HepG2 (cell line): Measurements from ENCODE around the gene NELFB. TPM values are rescaled to one million over a fixed set of nuclear protein-coding genes. Genes with fewer than 3 reads are reported as not detected.
A peak's percentile ranks its signal among the peaks of the same experiment; 100 is the strongest.

Source experiments
- FOXC1 ChIP-seq: sonication (generic); formaldehyde crosslinking; IDR thresholded peaks from 2 replicates; pipeline ENCODE4 v1.8.0; 2022; ENCODE audit warnings: mild to moderate bottlenecking, missing genetic modification reagents, borderline replicate concordance
- HHEX ChIP-seq: IDR thresholded peaks from 2 replicates; pipeline ENCODE4 v1.6.1; 2016; ENCODE audit warnings: control low read depth
- HNRNPL ChIP-seq: fragments of 200-400 bp; formaldehyde crosslinking; IDR thresholded peaks from 2 replicates; pipeline ENCODE4 v1.6.1; 2017; ENCODE audit warnings: mild to moderate bottlenecking, low read depth, low read length
- KLF9 ChIP-seq: IDR thresholded peaks from 2 replicates; pipeline ENCODE4 v1.6.1; 2016; ENCODE audit warnings: low read depth
- MAFK ChIP-seq, 2 experiments: IDR thresholded peaks in 1 of 2; conservative IDR thresholded peaks in 1 of 2; 2 replicates each; pipeline ENCODE4 v1.6.1; 2011; ENCODE audit warnings: improper control_type of control experiment in 2 of 2, low read length in 2 of 2
- TMF1 ChIP-seq: sonication (generic); formaldehyde crosslinking; IDR thresholded peaks from 2 replicates; pipeline ENCODE4 v1.8.1; 2022; ENCODE audit warnings: low read depth, missing genetic modification reagents
- TOE1 ChIP-seq: sonication (generic); formaldehyde crosslinking; IDR thresholded peaks from 2 replicates; pipeline ENCODE4 v1.4.0; 2020; ENCODE audit warnings: mild to moderate bottlenecking, missing genetic modification reagents
- ZNF17 ChIP-seq: sonication (generic); formaldehyde crosslinking; IDR thresholded peaks from 2 replicates; pipeline ENCODE4 v1.5.0; 2020; ENCODE audit warnings: mild to moderate bottlenecking, missing genetic modification reagents
- ZNF230 ChIP-seq: sonication (generic); formaldehyde crosslinking; IDR thresholded peaks from 2 replicates; pipeline ENCODE4 v1.4.0; 2020; ENCODE audit warnings: mild to moderate bottlenecking, missing genetic modification reagents
- polyA plus RNA-seq, 8 experiments: library from polyadenylated mRNA; depleted of rRNA in 3 of 8; stranded (reverse) in 7 of 8; unstranded in 1 of 8; fragments of >200 nt; fragmentation: Illumina TruSeq in 4 of 8; extraction: Trizol in 4 of 8; gene quantifications; 2 replicates each; pipeline versions ENCODE4 v1.2.1 to v1.2.3, GENCODE V29; 2011 to 2016; ENCODE audit warnings: low read depth in 4 of 8, missing spikeins in 1 of 8, mixed read lengths in 1 of 8; ENCODE audit not compliant: insufficient read depth in 1 of 8
- total RNA-seq, 5 experiments: library from RNA; depleted of rRNA; stranded (reverse); fragments of >200 nt; fragmentation: Illumina TruSeq; extraction: Trizol; gene quantifications; 2 replicates each; pipeline ENCODE4 v1.2.3, GENCODE V29; 2016; ENCODE audit warnings: low read depth in 1 of 5
- TF ChIP-seq, protein P1 (sequence below): sonication (generic); formaldehyde crosslinking; IDR thresholded peaks from 2 replicates; pipeline ENCODE4 v1.5.0; 2020; ENCODE audit warnings: mild to moderate bottlenecking, low read depth, missing genetic modification reagents, borderline replicate concordance
- TF ChIP-seq, protein P2 (sequence below): sonication (generic); formaldehyde crosslinking; IDR thresholded peaks from 2 replicates; pipeline ENCODE4 v1.4.0; 2020; ENCODE audit warnings: missing genetic modification reagents
- TF ChIP-seq, protein P3 (sequence below): sonication (generic); formaldehyde crosslinking; IDR thresholded peaks from 2 replicates; pipeline ENCODE4 v1.4.0; 2020; ENCODE audit warnings: mild to moderate bottlenecking, missing genetic modification reagents
- TF ChIP-seq, protein P4 (sequence below): sonication (generic); formaldehyde crosslinking; IDR thresholded peaks from 2 replicates; pipeline ENCODE4 v1.8.0; 2023; ENCODE audit warnings: mild to moderate bottlenecking, missing genetic modification reagents
- TF ChIP-seq, protein P5 (sequence below): sonication (generic); formaldehyde crosslinking; IDR thresholded peaks from 2 replicates; pipeline ENCODE4 v1.4.0; 2020; ENCODE audit warnings: missing genetic modification reagents, mild to moderate bottlenecking, borderline replicate concordance
- TF ChIP-seq, protein P6 (sequence below): sonication (generic); formaldehyde crosslinking; IDR thresholded peaks from 2 replicates; pipeline ENCODE4 v1.4.0; 2020; ENCODE audit warnings: missing genetic modification reagents
- TF ChIP-seq, protein P7 (sequence below): sonication (generic); formaldehyde crosslinking; IDR thresholded peaks from 2 replicates; pipeline ENCODE4 v1.4.0; 2020; ENCODE audit warnings: mild to moderate bottlenecking, missing genetic modification reagents

The NELFB gene
- total and polyA plus RNA-seq, 2 of the 13 experiments (the other 11 are each of a cell fraction or from before 2014, with no cell fraction given), result 26.5 to 45.8 TPM

DNA sequence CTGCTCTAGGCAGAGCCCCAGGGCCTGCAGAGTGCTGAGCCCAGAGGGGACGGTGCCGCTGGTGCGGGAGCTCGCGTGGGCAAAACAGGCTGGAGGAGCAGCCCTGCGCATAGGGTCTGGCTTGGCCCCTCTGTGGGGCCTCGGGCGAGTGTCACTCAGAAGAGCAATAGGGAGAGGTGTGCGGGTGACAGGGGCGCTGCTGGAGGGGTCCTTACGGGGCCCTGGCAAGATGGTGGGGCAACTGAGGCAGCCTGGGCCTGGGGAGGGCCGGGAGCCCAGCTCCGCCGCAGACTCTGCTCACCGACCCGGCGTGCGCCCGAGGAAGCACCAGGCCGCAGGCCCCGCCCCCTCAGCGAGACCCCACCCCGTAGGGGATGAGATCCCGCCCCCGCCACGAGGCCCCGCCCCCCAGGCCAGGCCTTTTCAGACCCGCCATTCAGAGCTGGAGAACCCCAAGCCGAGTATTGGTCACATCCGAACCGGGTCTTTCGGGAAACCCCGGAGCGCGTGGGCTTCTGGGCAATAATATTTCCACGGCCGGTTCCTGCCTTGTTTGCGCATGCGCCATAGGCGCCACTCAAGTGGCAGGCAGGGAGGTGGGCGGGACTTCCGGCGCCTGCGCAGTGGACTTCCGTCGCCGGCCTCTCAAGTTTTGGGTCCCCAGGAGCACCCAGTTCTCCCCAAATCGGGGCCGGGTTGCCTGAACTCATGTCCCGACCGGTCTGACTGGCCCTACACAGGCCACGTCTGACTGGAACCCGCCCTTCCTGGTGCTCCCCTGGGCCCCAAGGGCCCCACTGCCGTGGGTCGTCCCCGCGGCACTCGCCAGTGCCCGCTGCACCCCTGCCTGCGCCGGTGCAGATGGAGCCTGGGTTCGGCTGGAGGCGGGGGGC lies 31.8 kb upstream of the NELFB start (continued):
- TF ChIP-seq, protein P1, sequence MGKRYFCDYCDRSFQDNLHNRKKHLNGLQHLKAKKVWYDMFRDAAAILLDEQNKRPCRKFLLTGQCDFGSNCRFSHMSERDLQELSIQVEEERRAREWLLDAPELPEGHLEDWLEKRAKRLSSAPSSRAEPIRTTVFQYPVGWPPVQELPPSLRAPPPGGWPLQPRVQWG (CRISPR knock-in tag), result no peak
- TF ChIP-seq, protein P2, sequence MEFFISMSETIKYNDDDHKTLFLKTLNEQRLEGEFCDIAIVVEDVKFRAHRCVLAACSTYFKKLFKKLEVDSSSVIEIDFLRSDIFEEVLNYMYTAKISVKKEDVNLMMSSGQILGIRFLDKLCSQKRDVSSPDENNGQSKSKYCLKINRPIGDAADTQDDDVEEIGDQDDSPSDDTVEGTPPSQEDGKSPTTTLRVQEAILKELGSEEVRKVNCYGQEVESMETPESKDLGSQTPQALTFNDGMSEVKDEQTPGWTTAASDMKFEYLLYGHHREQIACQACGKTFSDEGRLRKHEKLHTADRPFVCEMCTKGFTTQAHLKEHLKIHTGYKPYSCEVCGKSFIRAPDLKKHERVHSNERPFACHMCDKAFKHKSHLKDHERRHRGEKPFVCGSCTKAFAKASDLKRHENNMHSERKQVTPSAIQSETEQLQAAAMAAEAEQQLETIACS (CRISPR knock-in tag), result no peak
- TF ChIP-seq, protein P3, sequence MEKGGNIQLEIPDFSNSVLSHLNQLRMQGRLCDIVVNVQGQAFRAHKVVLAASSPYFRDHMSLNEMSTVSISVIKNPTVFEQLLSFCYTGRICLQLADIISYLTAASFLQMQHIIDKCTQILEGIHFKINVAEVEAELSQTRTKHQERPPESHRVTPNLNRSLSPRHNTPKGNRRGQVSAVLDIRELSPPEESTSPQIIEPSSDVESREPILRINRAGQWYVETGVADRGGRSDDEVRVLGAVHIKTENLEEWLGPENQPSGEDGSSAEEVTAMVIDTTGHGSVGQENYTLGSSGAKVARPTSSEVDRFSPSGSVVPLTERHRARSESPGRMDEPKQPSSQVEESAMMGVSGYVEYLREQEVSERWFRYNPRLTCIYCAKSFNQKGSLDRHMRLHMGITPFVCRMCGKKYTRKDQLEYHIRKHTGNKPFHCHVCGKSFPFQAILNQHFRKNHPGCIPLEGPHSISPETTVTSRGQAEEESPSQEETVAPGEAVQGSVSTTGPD (CRISPR knock-in tag), result no peak
- no peak; the same call in 1 of the 2 replicates for TF ChIP-seq ZNF230
- TF ChIP-seq HNRNPL, result 0 out of 2 replicates have a peak, but pooled peaks have one; percentile 16
- TF ChIP-seq, protein P4, sequence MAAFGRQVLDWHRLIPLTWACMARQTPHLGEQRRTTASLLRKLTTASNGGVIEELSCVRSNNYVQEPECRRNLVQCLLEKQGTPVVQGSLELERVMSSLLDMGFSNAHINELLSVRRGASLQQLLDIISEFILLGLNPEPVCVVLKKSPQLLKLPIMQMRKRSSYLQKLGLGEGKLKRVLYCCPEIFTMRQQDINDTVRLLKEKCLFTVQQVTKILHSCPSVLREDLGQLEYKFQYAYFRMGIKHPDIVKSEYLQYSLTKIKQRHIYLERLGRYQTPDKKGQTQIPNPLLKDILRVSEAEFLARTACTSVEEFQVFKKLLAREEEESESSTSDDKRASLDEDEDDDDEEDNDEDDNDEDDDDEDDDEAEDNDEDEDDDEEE (CRISPR knock-in tag), result 0 out of 2 replicates have a peak, but pooled peaks have one; percentile 17
- TF ChIP-seq TMF1, result no peak
- TF ChIP-seq, protein P5, sequence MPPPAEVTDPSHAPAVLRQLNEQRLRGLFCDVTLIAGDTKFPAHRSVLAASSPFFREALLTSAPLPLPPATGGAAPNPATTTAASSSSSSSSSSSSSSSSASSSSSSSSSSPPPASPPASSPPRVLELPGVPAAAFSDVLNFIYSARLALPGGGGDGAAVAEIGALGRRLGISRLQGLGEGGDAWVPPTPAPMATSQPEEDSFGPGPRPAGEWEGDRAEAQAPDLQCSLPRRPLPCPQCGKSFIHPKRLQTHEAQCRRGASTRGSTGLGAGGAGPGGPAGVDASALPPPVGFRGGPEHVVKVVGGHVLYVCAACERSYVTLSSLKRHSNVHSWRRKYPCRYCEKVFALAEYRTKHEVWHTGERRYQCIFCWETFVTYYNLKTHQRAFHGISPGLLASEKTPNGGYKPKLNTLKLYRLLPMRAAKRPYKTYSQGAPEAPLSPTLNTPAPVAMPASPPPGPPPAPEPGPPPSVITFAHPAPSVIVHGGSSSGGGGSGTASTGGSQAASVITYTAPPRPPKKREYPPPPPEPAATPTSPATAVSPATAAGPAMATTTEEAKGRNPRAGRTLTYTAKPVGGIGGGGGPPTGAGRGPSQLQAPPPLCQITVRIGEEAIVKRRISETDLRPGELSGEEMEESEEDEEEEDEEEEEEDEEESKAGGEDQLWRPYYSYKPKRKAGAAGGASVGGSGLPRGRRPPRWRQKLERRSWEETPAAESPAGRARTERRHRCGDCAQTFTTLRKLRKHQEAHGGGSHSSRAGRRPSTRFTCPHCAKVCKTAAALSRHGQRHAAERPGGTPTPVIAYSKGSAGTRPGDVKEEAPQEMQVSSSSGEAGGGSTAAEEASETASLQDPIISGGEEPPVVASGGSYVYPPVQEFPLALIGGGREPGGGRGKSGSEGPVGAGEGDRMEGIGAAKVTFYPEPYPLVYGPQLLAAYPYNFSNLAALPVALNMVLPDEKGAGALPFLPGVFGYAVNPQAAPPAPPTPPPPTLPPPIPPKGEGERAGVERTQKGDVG (CRISPR knock-in tag), result no peak
- TF ChIP-seq KLF9 (CRISPR knock-in tag), result no peak
- TF ChIP-seq, protein P6, sequence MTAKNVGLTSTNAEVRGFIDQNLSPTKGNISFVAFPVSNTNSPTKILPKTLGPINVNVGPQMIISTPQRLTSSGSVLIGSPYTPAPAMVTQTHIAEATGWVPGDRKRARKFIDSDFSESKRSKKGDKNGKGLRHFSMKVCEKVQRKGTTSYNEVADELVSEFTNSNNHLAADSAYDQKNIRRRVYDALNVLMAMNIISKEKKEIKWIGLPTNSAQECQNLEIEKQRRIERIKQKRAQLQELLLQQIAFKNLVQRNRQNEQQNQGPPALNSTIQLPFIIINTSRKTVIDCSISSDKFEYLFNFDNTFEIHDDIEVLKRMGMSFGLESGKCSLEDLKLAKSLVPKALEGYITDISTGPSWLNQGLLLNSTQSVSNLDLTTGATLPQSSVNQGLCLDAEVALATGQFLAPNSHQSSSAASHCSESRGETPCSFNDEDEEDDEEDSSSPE (CRISPR knock-in tag), result no peak; the same call in 1 of the 2 replicates
- no peak for TF ChIP-seq HHEX (CRISPR knock-in tag)
- TF ChIP-seq FOXC1 (CRISPR knock-in tag), result no peak
- no peak for TF ChIP-seq TOE1
- TF ChIP-seq ZNF17 (CRISPR knock-in tag), result no peak
- TF ChIP-seq, protein P7, sequence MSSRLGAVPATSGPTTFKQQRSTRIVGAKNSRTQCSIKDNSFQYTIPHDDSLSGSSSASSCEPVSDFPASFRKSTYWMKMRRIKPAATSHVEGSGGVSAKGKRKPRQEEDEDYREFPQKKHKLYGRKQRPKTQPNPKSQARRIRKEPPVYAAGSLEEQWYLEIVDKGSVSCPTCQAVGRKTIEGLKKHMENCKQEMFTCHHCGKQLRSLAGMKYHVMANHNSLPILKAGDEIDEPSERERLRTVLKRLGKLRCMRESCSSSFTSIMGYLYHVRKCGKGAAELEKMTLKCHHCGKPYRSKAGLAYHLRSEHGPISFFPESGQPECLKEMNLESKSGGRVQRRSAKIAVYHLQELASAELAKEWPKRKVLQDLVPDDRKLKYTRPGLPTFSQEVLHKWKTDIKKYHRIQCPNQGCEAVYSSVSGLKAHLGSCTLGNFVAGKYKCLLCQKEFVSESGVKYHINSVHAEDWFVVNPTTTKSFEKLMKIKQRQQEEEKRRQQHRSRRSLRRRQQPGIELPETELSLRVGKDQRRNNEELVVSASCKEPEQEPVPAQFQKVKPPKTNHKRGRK, result no peak
- TF ChIP-seq MAFK (conservative IDR thresholded peaks at IDR 0.05 in 1 of 2, IDR thresholded peaks at IDR 0.05 in 1 of 2; ENCODE audit: low read length in 2 of 2), result no peak
